ENCODE results near the gene DST. TPM values are rescaled to one million over a fixed set of nuclear protein-coding genes. Genes with fewer than 3 reads are reported as not detected.

Gene DST
- total RNA-seq, 1 experiment from 2014 or later: 91.9 TPM

- Histone ChIP-seq H3K18ac (ENCODE audit: insufficient read length, low read depth, low read length) (no peak overlapping the region), H3K79me1 (ENCODE audit: insufficient read depth, low read depth, low read length, poor library complexity, severe bottlenecking) (no peaks in the 10 kb centered on the region), H3K4me1 (ENCODE audit: insufficient read depth, low read length) (peaks cover 7% of the 10 kb centered on the region; the same call in 1 of the 2 replicates), H2BK12ac (ENCODE audit: insufficient read length, low read depth, low read length) (no peak overlapping the region), H3K14ac (ENCODE audit: insufficient read depth, low read length) (no peak overlapping the region), H3K9ac (ENCODE audit: extremely low read depth, insufficient read length, low read length) (no peak overlapping the region), H2BK15ac (ENCODE audit: low read depth, low read length) (no peak overlapping the region), H3K4ac (ENCODE audit: low read depth, low read length) (no peak overlapping the region), H3K56ac (ENCODE audit: insufficient read length, low read depth, low read length) (no peak overlapping the region), H3K27me3 (ENCODE audit: insufficient read depth, low read length) (no peaks in the 10 kb centered on the region), H2BK5ac (ENCODE audit: insufficient read length, low read length) (no peak overlapping the region), H3K79me2 (ENCODE audit: insufficient read depth, low read length) (no peaks in the 10 kb centered on the region), H4K8ac (replicated peaks; ENCODE audit: insufficient read length, low read depth, low read length) (no peak overlapping the region), H4K5ac (ENCODE audit: insufficient read length, low read depth, low read length) (no peak overlapping the region), H3K23me2 (ENCODE audit: insufficient read length, low read depth, low read length, poor library complexity, severe bottlenecking) (no peaks in the 10 kb centered on the region), H3K27ac (ENCODE audit: insufficient read length, low read depth, low read length) (no peak overlapping the region), H2BK120ac (ENCODE audit: low read depth, low read length, poor library complexity, severe bottlenecking) (no peak overlapping the region), H2AFZ (ENCODE audit: low read length) (no peak overlapping the region), H2BK20ac (ENCODE audit: low read depth, low read length, poor library complexity, severe bottlenecking) (no peak overlapping the region), H4K91ac (ENCODE audit: insufficient read length, low read depth, low read length) (no peak overlapping the region), H3K23ac (ENCODE audit: insufficient read length, low read depth, low read length) (no peak overlapping the region), H3K9me3 (ENCODE audit: control insufficient read depth, low read depth, low read length) (no peaks in the 10 kb centered on the region), H3T11ph (ENCODE audit: low read length) (no peak overlapping the region), H2AK5ac (ENCODE audit: insufficient read length, low read length) (no peak overlapping the region), H4K20me1 (ENCODE audit: control insufficient read depth, insufficient read depth, insufficient read length) (no peaks in the 10 kb centered on the region), H3K4me2 (ENCODE audit: insufficient read depth, insufficient read length, low read length) (no peak overlapping the region)
- TF ChIP-seq, protein P1, sequence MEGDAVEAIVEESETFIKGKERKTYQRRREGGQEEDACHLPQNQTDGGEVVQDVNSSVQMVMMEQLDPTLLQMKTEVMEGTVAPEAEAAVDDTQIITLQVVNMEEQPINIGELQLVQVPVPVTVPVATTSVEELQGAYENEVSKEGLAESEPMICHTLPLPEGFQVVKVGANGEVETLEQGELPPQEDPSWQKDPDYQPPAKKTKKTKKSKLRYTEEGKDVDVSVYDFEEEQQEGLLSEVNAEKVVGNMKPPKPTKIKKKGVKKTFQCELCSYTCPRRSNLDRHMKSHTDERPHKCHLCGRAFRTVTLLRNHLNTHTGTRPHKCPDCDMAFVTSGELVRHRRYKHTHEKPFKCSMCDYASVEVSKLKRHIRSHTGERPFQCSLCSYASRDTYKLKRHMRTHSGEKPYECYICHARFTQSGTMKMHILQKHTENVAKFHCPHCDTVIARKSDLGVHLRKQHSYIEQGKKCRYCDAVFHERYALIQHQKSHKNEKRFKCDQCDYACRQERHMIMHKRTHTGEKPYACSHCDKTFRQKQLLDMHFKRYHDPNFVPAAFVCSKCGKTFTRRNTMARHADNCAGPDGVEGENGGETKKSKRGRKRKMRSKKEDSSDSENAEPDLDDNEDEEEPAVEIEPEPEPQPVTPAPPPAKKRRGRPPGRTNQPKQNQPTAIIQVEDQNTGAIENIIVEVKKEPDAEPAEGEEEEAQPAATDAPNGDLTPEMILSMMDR (conservative IDR thresholded peaks at IDR 0.05): no peak
- H3K27me3 Mint-ChIP-seq (ENCODE audit: low read depth): no peaks in the 10 kb centered on the region
- H3K9me3 Mint-ChIP-seq: no peaks in the 10 kb centered on the region
- peaks cover 19 to 41% (median 33%) of the 10 kb centered on the region in 3 experiments; a peak in 6 of 7 replicates for H3K36me3 Mint-ChIP-seq (ENCODE audit: insufficient read depth in 1 of 3, low read depth in 3 of 3)
- H3K4me1 Mint-ChIP-seq: peaks cover 35 to 39% of the 10 kb centered on the region in 2 experiments
- H3K27ac Mint-ChIP-seq: peak overlapping the region in 1 of 3 experiments; percentile 60; a peak in 3 of 7 replicates
- no peak for DNase-seq
- no peak overlapping the region for H3K4me3 Mint-ChIP-seq
- whole genome bisulfite sequencing (ENCODE audit: extremely low coverage, insufficient read length, low lambda C conversion rate): no CpG with 5 or more reads among the region's 5 CpGs
These were observed 123.5 kb downstream of the DST start for GRCh38 chr6:56518995-56519767.
